ENCODE data around the gene N4BP2.

DNA sequence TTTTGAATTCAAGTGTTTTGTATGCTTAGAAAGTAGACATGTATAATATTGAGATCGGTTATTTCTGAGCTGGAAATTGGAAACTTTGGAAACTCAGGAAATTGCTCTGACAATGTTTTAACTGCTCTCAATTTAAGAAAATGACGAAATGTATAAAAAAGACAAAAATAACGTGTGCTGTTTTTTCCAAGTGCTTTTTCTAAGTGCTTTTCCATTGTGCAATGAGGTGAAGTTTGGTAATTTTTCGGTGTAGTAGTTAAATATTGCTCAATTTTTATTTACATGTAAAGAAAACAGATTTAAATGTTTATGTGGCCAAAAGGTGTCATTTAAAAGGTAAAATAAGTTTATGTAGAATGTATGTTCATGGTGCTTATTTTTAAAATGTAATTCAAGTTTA, 100.8 kb downstream of the N4BP2 start:
- no peak for TF ChIP-seq POLR2A (IDR thresholded peaks at IDR 0.05)
- TF ChIP-seq EP300 (IDR thresholded peaks at IDR 0.05), result no peak

Measured in suprapubic skin (tissue), 2 donors.